WTC11 (cell line): ENCODE measurements around the gene PRKAG2. TPM values are rescaled to one million over a fixed set of nuclear protein-coding genes. Genes with fewer than 3 reads are reported as not detected.

Experiments
- ATAC-seq: fragments of 200-7000 bp; cut with Tn5 transposase; 2 replicates; pipeline ENCODE4 v1.10.0; 2021; ENCODE audit warnings: mild to moderate bottlenecking, moderate library complexity
- CTCF ChIA-PET: fragments of 300-600 bp; sonication (Branson Sonifier 250); formaldehyde crosslinking; loops from one replicate; lab custom pipeline; 2021; ENCODE audit warnings: antibody characterized with exemption; lab: Charles Lee
- POLR2A ChIA-PET: fragments of 350-600 bp; sonication (Branson Sonifier 250); formaldehyde crosslinking; loops from one replicate; lab custom pipeline; 2021; ENCODE audit warnings: antibody characterized with exemption; lab: Charles Lee
- DNase-seq: peaks from one replicate; pipeline ENCODE4 v3.0.0; 2021; ENCODE audit warnings: low spot score
- H3K27ac Mint-ChIP-seq: 2 replicates; pipeline ENCODE4 v1.8.0; 2021; ENCODE audit warnings: mixed read lengths
- H3K27me3 Mint-ChIP-seq: 2 replicates; pipeline ENCODE4 v1.8.0; 2021; ENCODE audit warnings: low read depth, mild to moderate bottlenecking, moderate library complexity, mixed read lengths
- H3K36me3 Mint-ChIP-seq: 2 replicates; pipeline ENCODE4 v1.8.0; 2021; ENCODE audit warnings: mixed read lengths
- H3K4me1 Mint-ChIP-seq: 2 replicates; pipeline ENCODE4 v1.8.0; 2022; ENCODE audit warnings: mixed read lengths
- H3K4me3 Mint-ChIP-seq: 2 replicates; pipeline ENCODE4 v1.8.0; 2021; ENCODE audit warnings: mild to moderate bottlenecking, moderate library complexity, mixed read lengths
- H3K9me3 Mint-ChIP-seq: 2 replicates; pipeline ENCODE4 v1.8.0; 2021; ENCODE audit warnings: mixed read lengths
- ATF2 ChIP-seq: sonication (generic); formaldehyde crosslinking; IDR thresholded peaks from 2 replicates; pipeline ENCODE4 v1.8.1; 2022; ENCODE audit warnings: low read depth, missing genetic modification reagents, borderline replicate concordance
- CDX4 ChIP-seq: fragments of 250-450 bp; sonication (Bioruptor Pico); IDR thresholded peaks from 2 replicates; pipeline ENCODE4 v1.9.0; 2021; ENCODE audit warnings: moderate library complexity, mild to moderate bottlenecking, inconsistent platforms, borderline replicate concordance
- ERG ChIP-seq: fragments of 250-450 bp; sonication (Bioruptor Pico); IDR thresholded peaks from 2 replicates; pipeline ENCODE4 v1.8.0; 2021; ENCODE audit warnings: mild to moderate bottlenecking
- FOXP4 ChIP-seq: sonication (generic); formaldehyde crosslinking; IDR thresholded peaks from 2 replicates; pipeline ENCODE4 v1.8.0; 2022; ENCODE audit warnings: mild to moderate bottlenecking, missing genetic modification reagents
- MXD4 ChIP-seq: fragments of 250-450 bp; sonication (Bioruptor Pico); IDR thresholded peaks from 2 replicates; pipeline ENCODE4 v1.8.0; 2021; ENCODE audit warnings: mild to moderate bottlenecking, moderate library complexity, borderline replicate concordance
- NFE2L1 ChIP-seq: sonication (generic); formaldehyde crosslinking; IDR thresholded peaks from 2 replicates; pipeline ENCODE4 v1.8.1; 2023; ENCODE audit warnings: missing genetic modification reagents
- PRRX2 ChIP-seq: fragments of 250-450 bp; sonication (Bioruptor Pico); IDR thresholded peaks from 2 replicates; pipeline ENCODE4 v1.8.0; 2021; ENCODE audit warnings: mild to moderate bottlenecking
- SMAD3 ChIP-seq: sonication (generic); formaldehyde crosslinking; IDR thresholded peaks from 2 replicates; pipeline ENCODE4 v1.8.0; 2022; ENCODE audit warnings: missing genetic modification reagents, mild to moderate bottlenecking, borderline replicate concordance
- SMAD4 ChIP-seq: sonication (generic); formaldehyde crosslinking; IDR thresholded peaks from 2 replicates; pipeline ENCODE4 v1.8.0; 2022; ENCODE audit warnings: mild to moderate bottlenecking, missing genetic modification reagents
- SOX15 ChIP-seq: fragments of 250-450 bp; sonication (Bioruptor Pico); IDR thresholded peaks from 2 replicates; pipeline ENCODE4 v1.9.0; 2021; ENCODE audit warnings: mild to moderate bottlenecking
- TEAD4 ChIP-seq: sonication (generic); formaldehyde crosslinking; IDR thresholded peaks from 2 replicates; pipeline ENCODE4 v1.8.0; 2022; ENCODE audit warnings: mild to moderate bottlenecking, missing genetic modification reagents
- ZNF232 ChIP-seq: sonication (generic); formaldehyde crosslinking; IDR thresholded peaks from 2 replicates; pipeline ENCODE4 v1.8.0; 2022; ENCODE audit warnings: mild to moderate bottlenecking, missing genetic modification reagents
- total RNA-seq: library from RNA; stranded (reverse); gene quantifications from 3 replicates; pipeline ENCODE4 v1.2.3, GENCODE V29; 2021
- TF ChIP-seq, protein P1 (sequence below): sonication (generic); formaldehyde crosslinking; IDR thresholded peaks from 2 replicates; pipeline ENCODE4 v1.8.0; 2022; ENCODE audit warnings: mild to moderate bottlenecking, missing genetic modification reagents
- TF ChIP-seq, protein P2 (sequence below): sonication (generic); formaldehyde crosslinking; IDR thresholded peaks from 2 replicates; pipeline ENCODE4 v1.8.0; 2023; ENCODE audit warnings: missing genetic modification reagents, mild to moderate bottlenecking, borderline replicate concordance
- TF ChIP-seq, protein P3 (sequence below): fragments of 250-450 bp; sonication (Bioruptor Pico); IDR thresholded peaks from 2 replicates; pipeline ENCODE4 v1.9.0; 2021; ENCODE audit warnings: mild to moderate bottlenecking, borderline replicate concordance
- TF ChIP-seq, protein P4 (sequence below): sonication (generic); formaldehyde crosslinking; conservative IDR thresholded peaks from 2 replicates; pipeline ENCODE4 v1.8.1; 2023; ENCODE audit warnings: mild to moderate bottlenecking, low read depth, missing genetic modification reagents, moderate library complexity

Gene PRKAG2
- total RNA-seq, 1 experiment from 2014 or later, result 20.3 TPM

DNA sequence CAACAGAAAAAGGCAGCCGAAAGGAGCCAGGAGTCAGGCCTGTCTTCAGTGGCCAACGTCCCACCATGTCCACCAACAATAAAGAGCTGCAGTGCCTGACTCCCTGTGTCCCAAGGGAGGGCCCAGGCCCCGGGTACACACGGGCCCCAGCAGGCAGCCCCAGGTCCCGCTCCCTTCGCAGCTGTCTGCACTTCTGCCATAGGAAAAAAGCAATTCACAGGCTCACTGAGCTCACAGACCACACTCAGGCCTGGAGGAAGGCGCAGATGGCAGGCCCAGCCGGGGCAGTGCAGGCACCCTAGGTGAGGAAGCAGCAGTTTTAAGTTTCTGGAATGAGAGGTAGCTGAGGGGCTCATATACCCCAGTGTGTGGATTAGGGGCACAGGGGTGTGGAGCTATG is 100.5 kb downstream of the PRKAG2 start (continued):
- TF ChIP-seq ATF2 (CRISPR knock-in tag) (no peak), ZNF232 (CRISPR knock-in tag) (no peak)
- TF ChIP-seq, protein P1, sequence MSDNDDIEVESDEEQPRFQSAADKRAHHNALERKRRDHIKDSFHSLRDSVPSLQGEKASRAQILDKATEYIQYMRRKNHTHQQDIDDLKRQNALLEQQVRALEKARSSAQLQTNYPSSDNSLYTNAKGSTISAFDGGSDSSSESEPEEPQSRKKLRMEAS (CRISPR knock-in tag), result no peak
- TF ChIP-seq, protein P2, sequence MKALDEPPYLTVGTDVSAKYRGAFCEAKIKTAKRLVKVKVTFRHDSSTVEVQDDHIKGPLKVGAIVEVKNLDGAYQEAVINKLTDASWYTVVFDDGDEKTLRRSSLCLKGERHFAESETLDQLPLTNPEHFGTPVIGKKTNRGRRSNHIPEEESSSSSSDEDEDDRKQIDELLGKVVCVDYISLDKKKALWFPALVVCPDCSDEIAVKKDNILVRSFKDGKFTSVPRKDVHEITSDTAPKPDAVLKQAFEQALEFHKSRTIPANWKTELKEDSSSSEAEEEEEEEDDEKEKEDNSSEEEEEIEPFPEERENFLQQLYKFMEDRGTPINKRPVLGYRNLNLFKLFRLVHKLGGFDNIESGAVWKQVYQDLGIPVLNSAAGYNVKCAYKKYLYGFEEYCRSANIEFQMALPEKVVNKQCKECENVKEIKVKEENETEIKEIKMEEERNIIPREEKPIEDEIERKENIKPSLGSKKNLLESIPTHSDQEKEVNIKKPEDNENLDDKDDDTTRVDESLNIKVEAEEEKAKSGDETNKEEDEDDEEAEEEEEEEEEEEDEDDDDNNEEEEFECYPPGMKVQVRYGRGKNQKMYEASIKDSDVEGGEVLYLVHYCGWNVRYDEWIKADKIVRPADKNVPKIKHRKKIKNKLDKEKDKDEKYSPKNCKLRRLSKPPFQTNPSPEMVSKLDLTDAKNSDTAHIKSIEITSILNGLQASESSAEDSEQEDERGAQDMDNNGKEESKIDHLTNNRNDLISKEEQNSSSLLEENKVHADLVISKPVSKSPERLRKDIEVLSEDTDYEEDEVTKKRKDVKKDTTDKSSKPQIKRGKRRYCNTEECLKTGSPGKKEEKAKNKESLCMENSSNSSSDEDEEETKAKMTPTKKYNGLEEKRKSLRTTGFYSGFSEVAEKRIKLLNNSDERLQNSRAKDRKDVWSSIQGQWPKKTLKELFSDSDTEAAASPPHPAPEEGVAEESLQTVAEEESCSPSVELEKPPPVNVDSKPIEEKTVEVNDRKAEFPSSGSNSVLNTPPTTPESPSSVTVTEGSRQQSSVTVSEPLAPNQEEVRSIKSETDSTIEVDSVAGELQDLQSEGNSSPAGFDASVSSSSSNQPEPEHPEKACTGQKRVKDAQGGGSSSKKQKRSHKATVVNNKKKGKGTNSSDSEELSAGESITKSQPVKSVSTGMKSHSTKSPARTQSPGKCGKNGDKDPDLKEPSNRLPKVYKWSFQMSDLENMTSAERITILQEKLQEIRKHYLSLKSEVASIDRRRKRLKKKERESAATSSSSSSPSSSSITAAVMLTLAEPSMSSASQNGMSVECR (CRISPR knock-in tag), result no peak

GRCh38 chr7:151775547-151776443 is 101.1 kb downstream of the PRKAG2 start:
- Mint-ChIP-seq H3K9me3 (peaks cover 14% of the 10 kb centered on the region), H3K4me3 (no peak overlapping the region), H3K27ac (no peak overlapping the region), H3K36me3 (peaks cover 8% of the 10 kb centered on the region), H3K4me1 (no peaks in the 10 kb centered on the region), H3K27me3 (peaks cover 7% of the 10 kb centered on the region)
- ChIA-PET CTCF (interaction anchor here (0.5 to 1.5 kb wide), 3 partner anchors 16 to 80 kb away, joined by 3 to 4 read pairs (median 3); no protein-coding TSS in a partner anchor), POLR2A (no interaction called here)
- ATAC-seq (no peak), DNase-seq (no peak)
- TF ChIP-seq SMAD4 (CRISPR knock-in tag) (no peak), MXD4 (CRISPR knock-in tag) (no peak), SOX15 (CRISPR knock-in tag) (no peak), SMAD3 (CRISPR knock-in tag) (no peak), PRRX2 (CRISPR knock-in tag) (no peak), TEAD4 (CRISPR knock-in tag) (no peak), CDX4 (no peak), FOXP4 (CRISPR knock-in tag) (no peak), ERG (no peak), NFE2L1 (no peak)
- TF ChIP-seq, protein P1 (CRISPR knock-in tag), result no peak
- TF ChIP-seq, protein P3, sequence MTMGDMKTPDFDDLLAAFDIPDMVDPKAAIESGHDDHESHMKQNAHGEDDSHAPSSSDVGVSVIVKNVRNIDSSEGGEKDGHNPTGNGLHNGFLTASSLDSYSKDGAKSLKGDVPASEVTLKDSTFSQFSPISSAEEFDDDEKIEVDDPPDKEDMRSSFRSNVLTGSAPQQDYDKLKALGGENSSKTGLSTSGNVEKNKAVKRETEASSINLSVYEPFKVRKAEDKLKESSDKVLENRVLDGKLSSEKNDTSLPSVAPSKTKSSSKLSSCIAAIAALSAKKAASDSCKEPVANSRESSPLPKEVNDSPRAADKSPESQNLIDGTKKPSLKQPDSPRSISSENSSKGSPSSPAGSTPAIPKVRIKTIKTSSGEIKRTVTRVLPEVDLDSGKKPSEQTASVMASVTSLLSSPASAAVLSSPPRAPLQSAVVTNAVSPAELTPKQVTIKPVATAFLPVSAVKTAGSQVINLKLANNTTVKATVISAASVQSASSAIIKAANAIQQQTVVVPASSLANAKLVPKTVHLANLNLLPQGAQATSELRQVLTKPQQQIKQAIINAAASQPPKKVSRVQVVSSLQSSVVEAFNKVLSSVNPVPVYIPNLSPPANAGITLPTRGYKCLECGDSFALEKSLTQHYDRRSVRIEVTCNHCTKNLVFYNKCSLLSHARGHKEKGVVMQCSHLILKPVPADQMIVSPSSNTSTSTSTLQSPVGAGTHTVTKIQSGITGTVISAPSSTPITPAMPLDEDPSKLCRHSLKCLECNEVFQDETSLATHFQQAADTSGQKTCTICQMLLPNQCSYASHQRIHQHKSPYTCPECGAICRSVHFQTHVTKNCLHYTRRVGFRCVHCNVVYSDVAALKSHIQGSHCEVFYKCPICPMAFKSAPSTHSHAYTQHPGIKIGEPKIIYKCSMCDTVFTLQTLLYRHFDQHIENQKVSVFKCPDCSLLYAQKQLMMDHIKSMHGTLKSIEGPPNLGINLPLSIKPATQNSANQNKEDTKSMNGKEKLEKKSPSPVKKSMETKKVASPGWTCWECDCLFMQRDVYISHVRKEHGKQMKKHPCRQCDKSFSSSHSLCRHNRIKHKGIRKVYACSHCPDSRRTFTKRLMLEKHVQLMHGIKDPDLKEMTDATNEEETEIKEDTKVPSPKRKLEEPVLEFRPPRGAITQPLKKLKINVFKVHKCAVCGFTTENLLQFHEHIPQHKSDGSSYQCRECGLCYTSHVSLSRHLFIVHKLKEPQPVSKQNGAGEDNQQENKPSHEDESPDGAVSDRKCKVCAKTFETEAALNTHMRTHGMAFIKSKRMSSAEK (CRISPR knock-in tag), result no peak
- TF ChIP-seq, protein P4, sequence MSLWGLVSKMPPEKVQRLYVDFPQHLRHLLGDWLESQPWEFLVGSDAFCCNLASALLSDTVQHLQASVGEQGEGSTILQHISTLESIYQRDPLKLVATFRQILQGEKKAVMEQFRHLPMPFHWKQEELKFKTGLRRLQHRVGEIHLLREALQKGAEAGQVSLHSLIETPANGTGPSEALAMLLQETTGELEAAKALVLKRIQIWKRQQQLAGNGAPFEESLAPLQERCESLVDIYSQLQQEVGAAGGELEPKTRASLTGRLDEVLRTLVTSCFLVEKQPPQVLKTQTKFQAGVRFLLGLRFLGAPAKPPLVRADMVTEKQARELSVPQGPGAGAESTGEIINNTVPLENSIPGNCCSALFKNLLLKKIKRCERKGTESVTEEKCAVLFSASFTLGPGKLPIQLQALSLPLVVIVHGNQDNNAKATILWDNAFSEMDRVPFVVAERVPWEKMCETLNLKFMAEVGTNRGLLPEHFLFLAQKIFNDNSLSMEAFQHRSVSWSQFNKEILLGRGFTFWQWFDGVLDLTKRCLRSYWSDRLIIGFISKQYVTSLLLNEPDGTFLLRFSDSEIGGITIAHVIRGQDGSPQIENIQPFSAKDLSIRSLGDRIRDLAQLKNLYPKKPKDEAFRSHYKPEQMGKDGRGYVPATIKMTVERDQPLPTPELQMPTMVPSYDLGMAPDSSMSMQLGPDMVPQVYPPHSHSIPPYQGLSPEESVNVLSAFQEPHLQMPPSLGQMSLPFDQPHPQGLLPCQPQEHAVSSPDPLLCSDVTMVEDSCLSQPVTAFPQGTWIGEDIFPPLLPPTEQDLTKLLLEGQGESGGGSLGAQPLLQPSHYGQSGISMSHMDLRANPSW (CRISPR knock-in tag), result no peak
